SK-N-SH (cell line): ENCODE data around the gene COL9A3. TPM values are rescaled to one million over a fixed set of nuclear protein-coding genes. Genes with fewer than 3 reads are reported as not detected.
A peak's percentile ranks its signal among the peaks of the same experiment; 100 is the strongest.

Experiments used
- CTCF ChIA-PET: fragments of 300-600, 350-600 bp; formaldehyde crosslinking; extraction: SDS; loops from one replicate; lab custom pipeline; 2021; lab: Yijun Ruan, JAX
- POLR2A ChIA-PET: fragments of 350-600 bp; sonication (Branson Sonifier 250); formaldehyde crosslinking; extraction: SDS; loops from one replicate; lab custom pipeline; 2020; ENCODE audit warnings: antibody characterized with exemption, inconsistent platforms; lab: Yijun Ruan, JAX
- DNase-seq: peaks from one replicate; pipeline ENCODE4 v3.0.0; 2012
- H2AFZ ChIP-seq: fragments of 200-600 bp; sonication (generic); 2 replicates; pipeline ENCODE4 v1.8.1; 2016; ENCODE audit warnings: antibody characterized with exemption, mild to moderate bottlenecking, low read depth
- H3F3A ChIP-seq: fragments of 200-600 bp; sonication (generic); replicated peaks from 2 replicates; pipeline ENCODE3; 2016; ENCODE audit warnings: antibody characterized with exemption, mild to moderate bottlenecking; ENCODE audit not compliant: insufficient read depth
- H3K27ac ChIP-seq, 2 experiments: fragments of 200-500 bp in 1 of 2; fragments of 200-600 bp in 1 of 2; sonication (Bioruptor generic) in 1 of 2; sonication (generic), shearing (Covaris generic) in 1 of 2; 2 replicates each; pipeline versions ENCODE4 v1.5.1 to v1.6.1; 2014 to 2016; ENCODE audit warnings: low read depth in 2 of 2, inconsistent platforms in 1 of 2, low read length in 1 of 2, mild to moderate bottlenecking in 1 of 2, mixed read lengths in 1 of 2
- H3K27me3 ChIP-seq: fragments of 200-600 bp; sonication (generic), shearing (Covaris generic); 2 replicates; pipeline ENCODE4 v1.6.1; 2016; ENCODE audit warnings: mixed run types; ENCODE audit not compliant: insufficient read depth
- H3K36me3 ChIP-seq, 2 experiments: fragments of 200-500 bp in 1 of 2; fragments of 200-600 bp in 1 of 2; sonication (Bioruptor generic) in 1 of 2; sonication (generic) in 1 of 2; replicated peaks in 1 of 2; 2 replicates each; pipeline versions ENCODE3 to v1.5.1; 2014 to 2016; ENCODE audit warnings: low read length in 1 of 2, mild to moderate bottlenecking in 1 of 2; ENCODE audit not compliant: insufficient read depth in 2 of 2, control insufficient read depth in 1 of 2
- H3K4me1 ChIP-seq, 2 experiments: fragments of 200-500 bp in 1 of 2; fragments of 200-600 bp in 1 of 2; sonication (Bioruptor generic) in 1 of 2; sonication (generic), shearing (Covaris generic) in 1 of 2; 2 replicates each; pipeline versions ENCODE4 v1.5.1 to v1.6.1; 2014 to 2016; ENCODE audit warnings: low read depth in 1 of 2, low read length in 1 of 2, mixed run types in 1 of 2; ENCODE audit not compliant: insufficient read depth in 2 of 2, control insufficient read depth in 1 of 2
- H3K4me2 ChIP-seq: fragments of 200-600 bp; sonication (generic), shearing (Covaris generic); 2 replicates; pipeline ENCODE4 v1.6.1; 2017; ENCODE audit warnings: mixed run types
- H3K4me3 ChIP-seq, 2 experiments: fragments of 200-500 bp in 1 of 2; fragments of 200-600 bp in 1 of 2; sonication (Bioruptor generic) in 1 of 2; sonication (generic), shearing (Covaris generic) in 1 of 2; 2 replicates each; pipeline versions ENCODE4 v1.5.1 to v1.8.1; 2014 to 2016; ENCODE audit warnings: low read depth in 2 of 2, inconsistent platforms in 1 of 2, low read length in 1 of 2, mild to moderate bottlenecking in 1 of 2, mixed read lengths in 1 of 2, moderate library complexity in 1 of 2
- H3K79me2 ChIP-seq: fragments of 200-600 bp; sonication (generic); 2 replicates; pipeline ENCODE4 v1.8.1; 2017; ENCODE audit warnings: mild to moderate bottlenecking; ENCODE audit not compliant: insufficient read depth
- H3K9ac ChIP-seq: fragments of 200-600 bp; sonication (generic); 2 replicates; pipeline ENCODE4 v1.6.1; 2017; ENCODE audit warnings: mixed run types
- H3K9me2 ChIP-seq: fragments of 200-600 bp; sonication (generic); 2 replicates; pipeline ENCODE4 v1.6.1; 2017; ENCODE audit warnings: mixed run types
- H3K9me3 ChIP-seq: fragments of 200-600 bp; sonication (generic); 2 replicates; pipeline ENCODE4 v1.6.1; 2017; ENCODE audit warnings: mixed run types, mild to moderate bottlenecking, moderate library complexity
- H4K20me1 ChIP-seq: fragments of 200-600 bp; sonication (generic); 2 replicates; pipeline ENCODE4 v1.6.1; 2017; ENCODE audit warnings: mild to moderate bottlenecking, mixed run types; ENCODE audit not compliant: insufficient read depth
- CHD2 ChIP-seq: fragments of 150-350 bp; IDR thresholded peaks from 2 replicates; pipeline ENCODE4 v1.6.1; 2018; ENCODE audit warnings: low read length; ENCODE audit not compliant: partially characterized antibody
- CTCF ChIP-seq: fragments of 200-600 bp; sonication (generic); IDR thresholded peaks from 2 replicates; pipeline ENCODE4 v1.6.1; 2017; ENCODE audit warnings: antibody characterized with exemption, mild to moderate bottlenecking, moderate library complexity
- EP300 ChIP-seq, 2 experiments: IDR thresholded peaks; 2 replicates each; pipeline versions ENCODE4 v1.4.0 to v1.6.1; 2012; ENCODE audit warnings: borderline replicate concordance in 1 of 2, low read depth in 1 of 2, low read length in 1 of 2
- EZH2phosphoT487 ChIP-seq: fragments of 200-600 bp; sonication (generic); IDR thresholded peaks from 2 replicates; pipeline ENCODE4 v1.6.1; 2017; ENCODE audit warnings: low read depth, mixed run types, mild to moderate bottlenecking, antibody characterized with exemption, moderate library complexity, borderline replicate concordance
- FOSL2 ChIP-seq: IDR thresholded peaks from 2 replicates; pipeline ENCODE4 v1.4.0; 2012; ENCODE audit warnings: low read depth, mild to moderate bottlenecking, moderate library complexity, borderline replicate concordance
- FOXM1 ChIP-seq: IDR thresholded peaks from 2 replicates; pipeline ENCODE4 v1.4.0; 2012; ENCODE audit warnings: low read depth, mild to moderate bottlenecking
- GABPA ChIP-seq: IDR thresholded peaks from 2 replicates; pipeline ENCODE4 v1.4.0; 2012; ENCODE audit warnings: low read depth, mild to moderate bottlenecking
- JUND ChIP-seq: IDR thresholded peaks from 2 replicates; pipeline ENCODE4 v1.4.0; 2012
- MAX ChIP-seq: IDR thresholded peaks from 2 replicates; pipeline ENCODE4 v1.4.0; 2012; ENCODE audit warnings: low read depth
- NFIC ChIP-seq: IDR thresholded peaks from 2 replicates; pipeline ENCODE4 v1.4.0; 2012; ENCODE audit warnings: borderline replicate concordance
- NRF1 ChIP-seq: IDR thresholded peaks from 2 replicates; pipeline ENCODE4 v1.6.1; 2012; ENCODE audit warnings: low read depth, mild to moderate bottlenecking, low read length
- PBX3 ChIP-seq: IDR thresholded peaks from 2 replicates; pipeline ENCODE4; 2012
- RCOR1 ChIP-seq: fragments of 150-350 bp; IDR thresholded peaks from 2 replicates; pipeline ENCODE4 v1.6.1; 2017; ENCODE audit warnings: antibody characterized with exemption, low read length
- RFX5 ChIP-seq: IDR thresholded peaks from 2 replicates; pipeline ENCODE4 v1.6.1; 2012; ENCODE audit warnings: mild to moderate bottlenecking, improper control_type of control experiment, low read length
- RXRA ChIP-seq: IDR thresholded peaks from 2 replicates; pipeline ENCODE4 v1.4.0; 2012; ENCODE audit warnings: low read depth, mild to moderate bottlenecking, borderline replicate concordance
- SIN3A ChIP-seq: IDR thresholded peaks from 2 replicates; pipeline ENCODE4 v1.6.1; 2012; ENCODE audit warnings: low read depth, mild to moderate bottlenecking, low read length, moderate library complexity, borderline replicate concordance
- SMC3 ChIP-seq: IDR thresholded peaks from 2 replicates; pipeline ENCODE4 v1.6.1; 2012; ENCODE audit warnings: low read depth, low read length, improper control_type of control experiment
- TAF1 ChIP-seq: IDR thresholded peaks from 2 replicates; pipeline ENCODE4 v1.6.1; 2012; ENCODE audit warnings: low read depth, mild to moderate bottlenecking, low read length, moderate library complexity, borderline replicate concordance
- TEAD4 ChIP-seq: IDR thresholded peaks from 2 replicates; pipeline ENCODE4 v1.4.0; 2012; ENCODE audit warnings: mild to moderate bottlenecking, borderline replicate concordance; ENCODE audit not compliant: insufficient read depth
- USF2 ChIP-seq: fragments of 150-350 bp; IDR thresholded peaks from 2 replicates; pipeline ENCODE4 v1.6.1; 2017; ENCODE audit warnings: antibody characterized with exemption, low read length, low read depth, borderline replicate concordance
- YY1 ChIP-seq: IDR thresholded peaks from 2 replicates; pipeline ENCODE4 v1.4.0; 2012; ENCODE audit warnings: low read depth, mild to moderate bottlenecking
- ZBTB33 ChIP-seq: IDR thresholded peaks from 2 replicates; pipeline ENCODE4 v1.4.0; 2012; ENCODE audit warnings: low read depth, borderline replicate concordance
- WGBS: methylation state at CpG from one replicate; pipeline ENCODE4 v1.1.6; 2017; ENCODE audit warnings: low lambda C conversion rate; 5-methylcytosine and 5-hydroxymethylcytosine counted together
- polyA plus RNA-seq, 3 experiments: library from polyadenylated mRNA; depleted of rRNA; stranded (reverse); fragments of >200 nt; gene quantifications; 2 replicates each; pipeline ENCODE4 v1.2.3, GENCODE V29; 2012

COL9A3 gene
- polyA plus RNA-seq, 1 of the 3 experiments (the other 2 are of a cell fraction) = 2.5 TPM

- DNase-seq = peak; percentile 10
- H3K36me3 ChIP-seq = no peaks in the 10 kb centered on the region
- ChIA-PET POLR2A (no interaction called here), CTCF (no interaction called here)
- no peaks in the 10 kb centered on the region for H3K9me2 ChIP-seq
- no peaks in the 10 kb centered on the region for H4K20me1 ChIP-seq
- H3K4me3 ChIP-seq = no peak overlapping the region
- H3K4me1 ChIP-seq = peaks cover 0 to 23% of the 10 kb centered on the region in 2 experiments; a peak in 1 of 4 replicates
- no peaks in the 10 kb centered on the region for H3K27me3 ChIP-seq
- no peaks in the 10 kb centered on the region for H3K79me2 ChIP-seq
- no peaks in the 10 kb centered on the region for H3F3A ChIP-seq
- H3K27ac ChIP-seq = no peak overlapping the region
- 97% methylated on average over 6 of the region's 14 CpGs for WGBS
- no peak overlapping the region for H3K4me2 ChIP-seq
- H3K9me3 ChIP-seq = no peaks in the 10 kb centered on the region
- H2AFZ ChIP-seq = no peak overlapping the region
- no peak overlapping the region for H3K9ac ChIP-seq
- TF ChIP-seq USF2 (no peak), EP300 (IDR thresholded peaks at IDR 0.05; ENCODE audit: borderline replicate concordance in 1 of 2, low read depth in 1 of 2, low read length in 1 of 2) (no peak), SMC3 (no peak), CTCF (no peak), SIN3A (no peak), FOSL2 (no peak), YY1 (no peak), RXRA (no peak), MAX (no peak), GABPA (no peak), PBX3 (no peak), RCOR1 (no peak), RFX5 (no peak), NFIC (no peak), FOXM1 (no peak)
Measured at GRCh38 chr20:62830251-62830650, 13.4 kb downstream of the COL9A3 start.

GRCh38 chr20:62830821-62831220 lies 14.0 kb downstream of the COL9A3 start:
- ChIA-PET POLR2A (no interaction called here), CTCF (interaction anchor here (0.9 kb wide), 1 partner anchor 14 kb away, joined by 3 read pairs; the partner anchor contains the start of gene COL9A3)
- Histone ChIP-seq H3K9me3 (no peaks in the 10 kb centered on the region), H3K9ac (no peak overlapping the region), H3K9me2 (no peaks in the 10 kb centered on the region), H3K27ac (no peak overlapping the region), H3K4me1 (peaks cover 0 to 22% of the 10 kb centered on the region in 2 experiments; a peak in 1 of 4 replicates)
- peak; percentile 14 for DNase-seq
- TF ChIP-seq CHD2 (no peak), ZBTB33 (no peak), EZH2phosphoT487 (no peak), NRF1 (no peak), FOXM1 (no peak), GABPA (no peak), JUND (no peak), TEAD4 (no peak), RXRA (no peak), TAF1 (no peak)
- TF ChIP-seq, all 33 proteins: peak for 0
- WGBS = 88% methylated on average over 13 of the region's 22 CpGs
- Histone ChIP-seq H2AFZ (no peak overlapping the region), H3K27me3 (no peaks in the 10 kb centered on the region), H3K4me3 (no peak overlapping the region), H3F3A (no peaks in the 10 kb centered on the region), H4K20me1 (no peaks in the 10 kb centered on the region), H3K4me2 (no peak overlapping the region), H3K79me2 (no peaks in the 10 kb centered on the region), H3K36me3 (no peaks in the 10 kb centered on the region)
